H1 (cell line): ENCODE data around the gene CEP85. TPM values are rescaled to one million over a fixed set of nuclear protein-coding genes. Genes with fewer than 3 reads are reported as not detected.

Experiments used
- CTCF ChIA-PET: fragments of 300-600 bp; sonication (Branson Sonifier 250); formaldehyde crosslinking; loops from one replicate; lab custom pipeline; 2021; ENCODE audit not compliant: partially characterized antibody; lab: Charles Lee
- POLR2A ChIA-PET: fragments of 300-600 bp; sonication (Branson Sonifier 250); formaldehyde crosslinking; loops from one replicate; lab custom pipeline; 2021; ENCODE audit warnings: inconsistent platforms; ENCODE audit not compliant: partially characterized antibody; lab: Charles Lee
- DNase-seq, 2 experiments: peaks; one replicate each; pipeline versions ENCODE4 v3.0.0 to v3.0.0-alpha.2; 2010 to 2022; ENCODE audit warnings: low spot score in 2 of 2, low read depth in 1 of 2, mixed read lengths in 1 of 2
- FAIRE-seq: peaks from 2 replicates; lab custom pipeline; 2011; peaks lifted over from hg19 to GRCh38; lab: Jason Lieb, UNC
- H2AFZ ChIP-seq: 2 replicates; pipeline ENCODE4 v1.8.1; 2012; ENCODE audit warnings: low read length, inconsistent platforms
- H2AK5ac ChIP-seq: 2 replicates; pipeline ENCODE4 v1.6.1; 2013; ENCODE audit warnings: low read depth, low read length
- H2BK120ac ChIP-seq: replicated peaks from 2 replicates; pipeline ENCODE3; 2013; ENCODE audit warnings: low read depth, low read length, inconsistent platforms
- H2BK12ac ChIP-seq: 2 replicates; pipeline ENCODE4 v1.6.1; 2013; ENCODE audit warnings: low read depth, low read length
- H2BK15ac ChIP-seq: 2 replicates; pipeline ENCODE4 v1.6.1; 2013; ENCODE audit warnings: low read length
- H2BK20ac ChIP-seq: 2 replicates; pipeline ENCODE4 v1.6.1; 2013; ENCODE audit warnings: low read length
- H2BK5ac ChIP-seq: 2 replicates; pipeline ENCODE4 v1.6.1; 2013; ENCODE audit warnings: low read depth, low read length
- H3K14ac ChIP-seq: 2 replicates; pipeline ENCODE4 v1.6.1; 2013; ENCODE audit warnings: inconsistent platforms; ENCODE audit not compliant: insufficient read length
- H3K18ac ChIP-seq: 2 replicates; pipeline ENCODE4 v1.6.1; 2013; ENCODE audit warnings: low read length; ENCODE audit errors: extremely low read depth
- H3K23ac ChIP-seq: 2 replicates; pipeline ENCODE4 v1.6.1; 2013; ENCODE audit warnings: inconsistent platforms; ENCODE audit not compliant: insufficient read length
- H3K23me2 ChIP-seq: 2 replicates; pipeline ENCODE4 v1.6.1; 2013; ENCODE audit warnings: low read depth, low read length
- H3K27ac ChIP-seq: 2 replicates; pipeline ENCODE4 v1.6.1; 2011; ENCODE audit warnings: low read depth, low read length, inconsistent platforms
- H3K27me3 ChIP-seq, 4 experiments: replicated peaks in 1 of 4; 1 replicate in 1 of 4; 2 replicates in 3 of 4; pipeline versions ENCODE4 v1.6.1 to v1.8.1; 2011 to 2013; ENCODE audit warnings: low read length in 3 of 4, mild to moderate bottlenecking in 3 of 4, inconsistent platforms in 2 of 4, mixed read lengths in 2 of 4, moderate library complexity in 1 of 4; ENCODE audit not compliant: control insufficient read depth in 3 of 4, insufficient read depth in 3 of 4; ENCODE audit errors: extremely low read depth in 1 of 4
- H3K36me3 ChIP-seq, 4 experiments: 2 replicates each; pipeline versions ENCODE4 v1.6.1 to v1.8.1; 2011 to 2013; ENCODE audit warnings: mild to moderate bottlenecking in 4 of 4, low read length in 3 of 4, moderate library complexity in 2 of 4, control low read depth in 1 of 4, inconsistent platforms in 1 of 4; ENCODE audit not compliant: insufficient read depth in 4 of 4, control insufficient read depth in 2 of 4
- H3K4ac ChIP-seq: replicated peaks from 2 replicates; pipeline ENCODE3; 2013; ENCODE audit warnings: low read length, low read depth, mixed read lengths, inconsistent platforms; ENCODE audit not compliant: insufficient read length
- H3K4me1 ChIP-seq, 4 experiments: replicated peaks in 1 of 4; 1 replicate in 1 of 4; 2 replicates in 3 of 4; pipeline versions ENCODE4 v1.6.1 to v1.8.1; 2011 to 2013; ENCODE audit warnings: low read length in 3 of 4, inconsistent platforms in 2 of 4, mixed read lengths in 1 of 4; ENCODE audit not compliant: insufficient read depth in 4 of 4, control insufficient read depth in 3 of 4
- H3K4me2 ChIP-seq, 2 experiments: 2 replicates each; pipeline versions ENCODE4 v1.6.1 to v1.8.1; 2011 to 2013; ENCODE audit warnings: low read depth in 2 of 2, low read length in 2 of 2, control low read depth in 1 of 2, inconsistent platforms in 1 of 2, mild to moderate bottlenecking in 1 of 2; ENCODE audit not compliant: insufficient read depth in 1 of 2
- H3K4me3 ChIP-seq, 4 experiments: fragments of 200-600, 300-600 bp in 1 of 4; sonication (generic), shearing (Covaris generic), sonication (Bioruptor Twin) in 1 of 4; 2 replicates each; pipeline versions ENCODE4 v1.5.1 to v1.8.1; 2011 to 2016; ENCODE audit warnings: low read length in 4 of 4, low read depth in 3 of 4, control low read depth in 2 of 4, inconsistent platforms in 2 of 4, mild to moderate bottlenecking in 2 of 4, mixed read lengths in 1 of 4, moderate library complexity in 1 of 4; ENCODE audit not compliant: insufficient read depth in 2 of 4; ENCODE audit errors: extremely low read depth in 1 of 4
- H3K56ac ChIP-seq: replicated peaks from 2 replicates; pipeline ENCODE3; 2013; ENCODE audit warnings: low read depth, mild to moderate bottlenecking, mixed read lengths, low read length, inconsistent platforms; ENCODE audit not compliant: insufficient read length
- H3K79me1 ChIP-seq: 2 replicates; pipeline ENCODE4 v1.6.1; 2013; ENCODE audit warnings: low read depth, low read length, control low read depth
- H3K79me2 ChIP-seq, 2 experiments: 2 replicates each; pipeline versions ENCODE4 v1.6.1 to v1.8.1; 2012 to 2013; ENCODE audit warnings: low read length in 2 of 2, mild to moderate bottlenecking in 2 of 2, inconsistent platforms in 1 of 2; ENCODE audit not compliant: insufficient read depth in 2 of 2, control insufficient read depth in 1 of 2
- H3K9ac ChIP-seq, 4 experiments: replicated peaks in 1 of 4; 1 replicate in 1 of 4; 2 replicates in 3 of 4; pipeline versions ENCODE4 v1.6.1 to v1.8.1; 2011 to 2013; ENCODE audit warnings: low read depth in 3 of 4, low read length in 3 of 4, control low read depth in 2 of 4, mild to moderate bottlenecking in 2 of 4, moderate library complexity in 2 of 4, inconsistent platforms in 1 of 4; ENCODE audit errors: extremely low read depth in 1 of 4
- H3K9me3 ChIP-seq, 2 experiments: 2 replicates each; pipeline versions ENCODE4 v1.6.1 to v1.8.1; 2012 to 2013; ENCODE audit warnings: mild to moderate bottlenecking in 2 of 2, moderate library complexity in 2 of 2, control low read depth in 1 of 2, inconsistent platforms in 1 of 2, low read depth in 1 of 2, low read length in 1 of 2, mixed read lengths in 1 of 2; ENCODE audit not compliant: insufficient read depth in 2 of 2
- H4K20me1 ChIP-seq, 2 experiments: replicated peaks in 1 of 2; 2 replicates each; pipeline versions ENCODE3 to v1.8.1; 2011 to 2013; ENCODE audit warnings: inconsistent platforms in 2 of 2, low read length in 2 of 2, mild to moderate bottlenecking in 1 of 2; ENCODE audit not compliant: insufficient read depth in 2 of 2, control insufficient read depth in 1 of 2
- H4K5ac ChIP-seq: 2 replicates; pipeline ENCODE4 v1.6.1; 2013; ENCODE audit warnings: low read length, low read depth, mixed read lengths, inconsistent platforms; ENCODE audit not compliant: insufficient read length
- H4K8ac ChIP-seq: 2 replicates; pipeline ENCODE4 v1.8.0; 2013; ENCODE audit warnings: mild to moderate bottlenecking, moderate library complexity, low read length, inconsistent platforms; ENCODE audit not compliant: insufficient read depth; ENCODE audit errors: extremely low read depth
- H4K91ac ChIP-seq: replicated peaks from 2 replicates; pipeline ENCODE3; 2013; ENCODE audit warnings: low read length, mixed read lengths, inconsistent platforms; ENCODE audit not compliant: insufficient read length
- ASH2L ChIP-seq: fragments of 200-600, 300-600 bp; sonication (generic); IDR thresholded peaks from one replicate; pipeline ENCODE4 v1.7.1; 2017; ENCODE audit warnings: low read length
- ATF3 ChIP-seq: IDR thresholded peaks from 2 replicates; pipeline ENCODE4 v1.6.1; 2011; ENCODE audit warnings: low read depth, mild to moderate bottlenecking, low read length; ENCODE audit not compliant: insufficient read depth
- BACH1 ChIP-seq: IDR thresholded peaks from 2 replicates; pipeline ENCODE4 v1.6.1; 2012; ENCODE audit warnings: low read length, improper control_type of control experiment
- CREB1 ChIP-seq: IDR thresholded peaks from 2 replicates; pipeline ENCODE4 v1.6.1; 2012; ENCODE audit warnings: inconsistent platforms
- CTBP2 ChIP-seq: IDR thresholded peaks from 2 replicates; pipeline ENCODE4 v1.7.0; 2011; ENCODE audit warnings: borderline replicate concordance, mild to moderate bottlenecking, moderate library complexity, mixed read lengths, low read length; ENCODE audit not compliant: insufficient read depth, insufficient read length
- EGR1 ChIP-seq: IDR thresholded peaks from 2 replicates; pipeline ENCODE4 v1.6.1; 2011; ENCODE audit warnings: low read depth, low read length, borderline replicate concordance
- FOSL1 ChIP-seq: IDR thresholded peaks from 2 replicates; pipeline ENCODE4 v1.6.1; 2011; ENCODE audit warnings: mild to moderate bottlenecking, low read depth, low read length, moderate library complexity; ENCODE audit not compliant: insufficient read depth
- JUND ChIP-seq: IDR thresholded peaks from 2 replicates; pipeline ENCODE4 v1.6.1; 2011; ENCODE audit warnings: mild to moderate bottlenecking, improper control_type of control experiment, low read length
- KDM1A ChIP-seq: fragments of 200-600, 300-600 bp; sonication (generic); IDR thresholded peaks from 2 replicates; pipeline ENCODE4 v1.7.1; 2016; ENCODE audit warnings: mild to moderate bottlenecking, low read length, borderline replicate concordance
- RAD21 ChIP-seq, 2 experiments: IDR thresholded peaks in 1 of 2; conservative IDR thresholded peaks in 1 of 2; 2 replicates each; pipeline ENCODE4 v1.6.1; 2011; ENCODE audit warnings: low read depth in 2 of 2, low read length in 2 of 2, improper control_type of control experiment in 1 of 2, inconsistent platforms in 1 of 2, mild to moderate bottlenecking in 1 of 2, moderate library complexity in 1 of 2
- RBBP5 ChIP-seq: IDR thresholded peaks from 2 replicates; pipeline ENCODE4 v1.7.1; 2012; ENCODE audit warnings: low read depth, mild to moderate bottlenecking, inconsistent platforms, low read length, moderate library complexity, borderline replicate concordance
- RFX5 ChIP-seq: IDR thresholded peaks from 2 replicates; pipeline ENCODE4 v1.6.1; 2011; ENCODE audit warnings: low read depth, low read length, improper control_type of control experiment, borderline replicate concordance
- WGBS, 2 experiments: shearing (Covaris generic) in 1 of 2; methylation state at CpG; one replicate each; pipeline versions ENCODE4 v1.1.6 to v1.1.7; 2013 to 2015; ENCODE audit warnings: low lambda C conversion rate in 2 of 2, mixed read lengths in 2 of 2, inconsistent platforms in 1 of 2, low coverage in 1 of 2, missing lambda C conversion rate in 1 of 2; ENCODE audit not compliant: insufficient replicate concordance in 2 of 2, insufficient coverage in 1 of 2, insufficient read length in 1 of 2; ENCODE audit errors: extremely low coverage in 1 of 2, missing lambda C conversion rate in 1 of 2; 5-methylcytosine and 5-hydroxymethylcytosine counted together
- polyA plus RNA-seq, 7 experiments: library from polyadenylated mRNA; depleted of rRNA in 3 of 7; stranded (reverse) in 5 of 7; unstranded in 2 of 7; fragments of >200 nt in 5 of 7; fragments of 200-250 nt in 2 of 7; gene quantifications; 1 replicate in 5 of 7; 2 replicates in 1 of 7; 4 replicates in 1 of 7; pipeline versions ENCODE4 v1.2.1 to v1.2.3, GENCODE V29; 2011 to 2013; ENCODE audit warnings: missing spikeins in 2 of 7, mixed read lengths in 2 of 7
- total RNA-seq: library from RNA; stranded (reverse); fragmentation: NEBNext Ultra II Directional; extraction: Animal tissue kit (Norgen Biotek cat#: 25700); gene quantifications from 2 replicates; pipeline ENCODE4 v1.2.1, GENCODE V29; 2021

CEP85 gene
- total and polyA plus RNA-seq, 2 of the 8 experiments (the other 6 are each of a cell fraction or from before 2014, with no cell fraction given), result 40.4 to 43.7 TPM

GRCh38 chr1:26220199-26220912 lies 13.6 kb upstream of the CEP85 start:
- Histone ChIP-seq H3K23ac (no peak overlapping the region), H3K4me1 (peaks cover 0 to 4% (median 2%) of the 10 kb centered on the region in 4 experiments; a peak in 4 of 7 replicates), H2AFZ (no peak overlapping the region), H2BK15ac (no peak overlapping the region), H3K9me3 (no peaks in the 10 kb centered on the region), H3K23me2 (peaks cover 2% of the 10 kb centered on the region; the same call in 1 of the 2 replicates), H4K91ac (no peak overlapping the region), H3K27me3 (peaks cover 0 to 4% (median 0%) of the 10 kb centered on the region in 4 experiments; a peak in 3 of 7 replicates), H3K4me2 (no peak overlapping the region), H4K8ac (no peak overlapping the region), H2BK5ac (no peak overlapping the region), H3K18ac (no peak overlapping the region), H4K20me1 (no peaks in the 10 kb centered on the region), H2BK20ac (no peak overlapping the region), H3K4ac (no peak overlapping the region), H3K36me3 (no peaks in the 10 kb centered on the region), H3K14ac (no peak overlapping the region), H3K79me1 (no peaks in the 10 kb centered on the region), H3K9ac (no peak overlapping the region), H2BK120ac (peak overlapping the region; percentile 22), H2AK5ac (no peak overlapping the region), H3K56ac (no peak overlapping the region), H3K4me3 (no peak overlapping the region), H3K27ac (no peak overlapping the region), H4K5ac (no peak overlapping the region), H3K79me2 (no peaks in the 10 kb centered on the region), H2BK12ac (no peak overlapping the region)
- DNase-seq, result no peak
- peak; percentile 28 for FAIRE-seq
- CTCF ChIA-PET, result interaction anchor here (1.1 to 4.2 kb wide), 8 partner anchors 8 to 75 kb away, joined by 3 to 29 read pairs (median 3); partner anchors contain the start of gene CEP85
- POLR2A ChIA-PET, result interaction anchor here (0.9 to 1.5 kb wide), 2 partner anchors 10 to 27 kb away, joined by 3 to 6 read pairs; no protein-coding TSS in a partner anchor
- 89% methylated on average over 27 of the region's 27 CpGs; no CpG with 5 or more reads in 1 of the 2 experiments for WGBS, 2 experiments
- no peak for TF ChIP-seq EGR1
- no peak for TF ChIP-seq FOSL1
- no peak for TF ChIP-seq KDM1A
- no peak for TF ChIP-seq JUND
- no peak for TF ChIP-seq RBBP5
- TF ChIP-seq ASH2L, result no peak
- TF ChIP-seq ATF3, result no peak
- no peak for TF ChIP-seq RAD21 (IDR thresholded peaks at IDR 0.05 in 1 of 2, conservative IDR thresholded peaks at IDR 0.05 in 1 of 2; ENCODE audit: low read depth in 2 of 2, low read length in 2 of 2)
- TF ChIP-seq CREB1, result no peak
- no peak for TF ChIP-seq BACH1
- no peak for TF ChIP-seq CTBP2
- TF ChIP-seq RFX5, result no peak
